ENCODE measurements around the gene NAALADL2.
"Not testable (repeated sequence)": the region's sequence is repeated elsewhere in the genome, so short reads cannot be mapped to it uniquely, and the experiment has no call there.

The NAALADL2 gene

DNA sequence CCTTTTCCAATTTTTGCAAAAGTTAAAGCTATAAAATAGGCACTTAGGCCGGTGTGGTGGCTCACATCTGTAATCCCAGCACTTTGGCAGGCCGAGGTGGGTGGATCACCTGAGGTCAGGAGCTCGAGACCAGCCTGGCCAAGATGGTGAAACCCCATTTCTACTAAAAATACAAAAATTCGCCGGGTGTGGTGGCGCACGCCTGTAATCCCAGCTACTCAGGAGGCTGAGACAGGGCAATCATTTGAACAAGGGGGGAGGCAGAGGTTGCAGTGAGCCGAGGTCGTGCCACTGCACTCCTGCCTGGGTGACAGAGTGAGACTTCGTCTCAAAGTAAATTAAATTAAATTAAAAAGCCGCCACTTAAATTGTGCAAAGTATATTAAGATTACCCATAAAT is 412.3 kb downstream of the NAALADL2 start:
- not testable (repeated sequence) for DNase-seq

DNA sequence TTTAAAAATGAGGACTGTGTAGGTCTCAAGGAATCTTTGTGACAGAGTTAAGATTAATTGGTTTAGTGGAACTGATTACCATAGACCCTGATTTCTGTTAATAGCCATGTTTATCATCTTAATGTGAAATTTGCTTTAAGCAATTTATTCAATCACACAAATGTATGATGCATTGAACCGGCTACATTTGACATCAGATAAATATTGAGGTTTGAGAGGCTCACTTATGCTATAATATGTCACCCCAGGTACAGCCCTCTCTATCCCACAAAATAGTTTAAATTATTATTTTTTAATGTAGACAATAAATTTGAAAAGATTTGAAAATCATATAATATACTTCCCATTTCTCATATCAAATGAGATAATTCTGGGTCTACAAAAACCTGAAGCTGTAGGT is 413.3 kb downstream of the NAALADL2 start:
- no peak for DNase-seq

GRCh38 chr3:175273573-175273972 is 414.4 kb downstream of the NAALADL2 start:
- DNase-seq: no peak

DNA sequence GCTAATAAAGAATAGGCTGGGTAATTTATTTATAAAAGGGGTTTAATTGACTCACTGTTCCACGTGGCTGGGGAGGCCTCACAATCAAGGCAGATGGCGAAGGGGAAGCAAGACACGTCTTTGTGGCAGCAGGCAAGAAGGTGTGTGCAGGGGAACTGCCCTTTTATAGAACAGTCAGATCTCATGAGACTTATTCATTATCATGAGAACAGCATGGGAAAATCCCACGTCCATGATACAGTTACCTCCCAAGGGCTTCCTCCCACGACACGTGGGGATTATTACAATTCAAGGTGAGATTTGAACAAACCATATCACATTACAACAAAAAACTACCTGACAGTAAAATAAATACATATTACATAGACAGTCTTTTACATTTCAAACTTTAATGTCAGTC is 414.9 kb downstream of the NAALADL2 start:
- DNase-seq: no peak

- no peak for DNase-seq
These were observed 415.5 kb downstream of the NAALADL2 start for GRCh38 chr3:175274474-175275218.

DNA sequence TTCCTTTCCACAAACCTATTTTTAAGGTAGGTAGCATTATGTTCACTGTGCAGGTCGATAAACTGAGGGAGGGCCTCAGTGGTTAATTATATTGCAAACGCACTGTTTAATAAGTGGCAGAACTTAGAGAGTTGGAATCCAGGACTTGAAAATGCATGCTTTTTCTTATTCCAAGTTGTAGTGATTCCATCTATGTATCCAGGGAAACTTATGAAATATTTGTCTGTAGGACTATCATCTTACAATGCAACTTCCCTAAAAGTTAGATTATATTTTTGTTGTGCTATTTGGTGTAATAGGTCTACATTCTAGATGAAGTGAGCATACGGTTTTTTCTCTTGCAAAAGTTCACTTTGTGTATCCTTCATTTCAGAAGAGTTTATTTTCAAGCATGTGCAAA is 419.5 kb downstream of the NAALADL2 start:
- DNase-seq: no peak

GRCh38 chr3:175279457-175279856 is 420.3 kb downstream of the NAALADL2 start:
- no peak for DNase-seq

GRCh38 chr3:175279911-175280310 is 420.8 kb downstream of the NAALADL2 start:
- no peak for DNase-seq

DNA sequence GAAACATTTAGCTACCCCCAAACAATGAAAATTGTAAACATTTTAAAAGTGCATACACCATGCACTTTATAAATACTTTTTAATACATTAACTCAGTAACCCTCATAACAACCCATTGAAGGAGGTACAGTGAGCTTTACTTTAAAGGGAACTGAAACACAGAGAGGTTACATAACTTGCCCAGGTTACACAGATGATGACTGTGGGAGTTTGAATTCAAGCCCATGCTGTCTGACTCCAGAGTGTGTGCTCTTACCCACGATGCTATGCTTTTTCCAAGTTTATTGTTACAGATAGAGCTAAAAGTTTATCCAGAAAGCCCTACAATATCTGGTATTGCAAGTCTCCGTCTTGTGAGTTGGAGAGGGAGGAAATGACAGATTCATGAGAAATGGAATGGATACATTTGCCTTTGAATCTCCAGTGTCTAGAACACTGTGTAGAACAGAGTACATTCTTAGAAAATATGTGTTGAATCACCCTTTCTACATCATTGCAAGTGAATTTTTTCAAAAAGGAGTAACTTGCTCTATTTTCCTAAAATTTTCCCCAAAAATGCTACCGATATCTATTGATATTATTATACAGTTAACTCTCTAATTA is 428.3 kb downstream of the NAALADL2 start:
- no peak for DNase-seq

GRCh38 chr3:175288621-175289020 is 429.5 kb downstream of the NAALADL2 start:
- no peak for DNase-seq

DNA sequence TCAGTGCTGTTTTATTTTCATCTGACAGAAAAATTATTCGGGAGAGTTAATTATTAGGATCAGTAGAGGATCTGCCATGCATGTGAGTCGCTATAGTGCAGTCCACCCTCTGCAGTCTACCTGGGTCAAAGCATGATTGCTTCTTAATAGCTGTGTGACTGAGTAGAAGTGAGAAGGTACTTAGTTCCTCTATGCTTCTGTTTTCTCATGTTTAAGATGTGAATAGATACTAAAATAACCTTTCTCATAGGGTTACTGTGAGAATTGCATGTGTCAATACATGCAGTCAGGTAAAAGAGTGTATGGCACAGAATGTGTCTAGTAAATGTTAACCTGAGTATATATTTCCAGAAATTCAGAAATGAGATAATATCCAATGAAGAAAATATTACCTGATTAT is 435.7 kb downstream of the NAALADL2 start:
- DNase-seq: no peak

DNA sequence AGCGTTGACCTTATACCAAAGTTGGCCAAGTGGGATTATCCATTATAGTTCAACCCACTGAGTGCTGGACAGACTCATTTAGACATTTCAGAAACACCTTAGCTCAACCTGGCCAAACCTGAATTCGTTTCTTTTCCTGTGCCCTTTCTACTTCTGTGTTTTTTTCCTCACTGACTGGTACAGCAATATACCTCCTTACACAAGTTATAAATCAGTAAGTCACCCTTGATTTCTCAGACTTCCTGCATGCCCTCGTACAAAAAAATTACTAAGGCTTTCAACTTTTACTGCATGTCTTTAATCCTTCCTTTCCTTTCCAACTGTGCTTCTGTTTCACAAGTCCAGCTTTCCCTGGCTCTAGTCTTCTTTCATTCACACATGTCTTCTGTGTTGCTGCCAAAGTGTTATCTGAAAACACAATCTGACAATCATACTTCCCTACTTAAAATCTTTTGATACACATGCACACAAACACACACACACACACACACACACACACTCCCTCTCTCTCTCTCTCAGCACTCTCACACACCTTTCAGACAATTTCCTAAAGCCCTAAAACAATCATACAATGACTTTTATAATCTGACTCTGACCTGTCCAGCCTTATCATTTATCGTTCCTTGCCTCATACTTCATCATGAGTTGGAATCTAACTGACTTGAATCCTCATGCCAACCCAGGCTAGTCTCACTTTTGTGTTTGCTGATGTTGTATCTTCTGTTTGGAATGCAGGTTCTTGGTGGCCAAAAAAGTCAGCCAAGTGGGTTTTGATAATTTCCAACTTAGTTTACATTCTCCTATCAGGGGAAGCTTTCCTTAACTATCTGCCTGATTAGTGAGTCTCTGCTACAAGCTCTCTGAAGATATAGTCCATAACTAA is 436.4 kb downstream of the NAALADL2 start:
- DNase-seq: no peak

DNA sequence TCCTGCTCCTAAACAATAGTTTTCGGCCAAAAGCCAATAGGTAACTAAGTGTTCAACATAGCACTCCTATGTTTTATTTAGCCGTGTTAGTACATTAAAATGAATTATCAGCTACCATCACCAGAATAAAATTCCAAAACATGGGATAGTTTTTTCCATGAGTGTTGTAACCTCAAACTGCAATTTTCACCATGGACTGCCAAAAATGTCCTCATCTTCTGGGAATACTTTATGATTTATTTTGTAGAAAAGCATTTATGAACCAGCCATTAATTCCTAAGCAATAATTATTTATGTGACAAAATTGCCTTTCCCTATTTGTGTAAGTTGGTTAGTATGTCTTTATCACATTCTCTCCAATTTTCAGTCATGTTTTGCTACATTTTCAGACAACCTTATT is 438.1 kb downstream of the NAALADL2 start:
- DNase-seq: no peak

DNA sequence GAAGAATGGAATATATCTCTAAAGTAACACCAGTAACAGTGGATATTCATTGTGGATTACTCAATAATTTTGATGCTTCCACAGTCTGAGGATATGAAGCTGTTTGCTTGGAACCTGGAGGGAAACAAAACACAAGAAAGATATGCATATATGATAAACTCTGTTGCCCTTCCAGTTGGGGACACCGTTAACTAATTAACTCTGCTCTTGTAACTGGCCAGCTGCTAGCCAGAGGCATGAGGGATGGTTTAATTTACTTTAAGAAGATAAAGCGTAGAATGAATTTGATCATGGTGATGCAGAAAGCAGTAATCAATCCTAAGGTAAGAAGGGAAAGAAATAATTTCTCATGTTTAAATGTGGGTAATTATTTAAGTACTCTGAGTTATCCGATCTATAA is 442.6 kb downstream of the NAALADL2 start:
- no peak for DNase-seq

DNA sequence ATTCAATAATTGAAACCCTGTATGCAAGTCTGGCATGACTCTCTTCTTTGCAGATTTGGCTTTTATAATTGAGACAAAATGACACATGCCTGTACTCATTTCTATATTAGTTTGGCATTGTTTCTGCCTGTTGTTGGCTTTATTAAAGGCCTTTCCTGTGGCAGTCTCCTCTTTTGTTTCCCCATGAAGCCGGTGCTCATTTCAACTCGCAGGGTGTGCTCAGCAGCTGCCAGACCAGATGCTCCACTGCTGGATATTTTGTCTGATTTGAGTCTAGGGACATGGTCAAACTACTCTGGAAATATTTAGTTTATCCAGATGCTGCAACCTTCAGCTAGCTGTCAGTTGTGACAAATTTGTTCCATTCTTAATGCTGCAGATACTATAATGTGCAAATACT is 445.3 kb downstream of the NAALADL2 start:
- no peak for DNase-seq

- DNase-seq: no peak
These were observed 448.5 kb downstream of the NAALADL2 start for GRCh38 chr3:175307642-175308041.

DNA sequence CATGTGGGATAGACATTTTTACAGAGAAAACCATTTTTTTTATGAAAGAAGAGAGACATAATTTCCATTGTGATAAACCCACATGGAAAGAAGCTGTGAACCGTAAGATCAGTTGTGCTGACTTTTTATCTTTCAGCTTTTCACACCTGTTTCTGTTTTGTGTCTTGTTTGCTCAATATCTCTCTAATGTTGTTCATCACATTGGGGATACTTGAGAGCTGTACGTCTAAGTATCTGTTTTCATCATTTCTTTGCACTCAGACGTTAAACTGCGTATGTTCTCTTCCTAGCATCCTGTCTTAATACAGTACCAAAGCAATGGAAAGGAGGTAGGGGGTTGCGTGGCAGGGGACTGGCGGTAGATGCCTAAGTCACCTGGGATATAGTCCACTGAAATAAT is 449.0 kb downstream of the NAALADL2 start:
- no peak for DNase-seq

GRCh38 chr3:175310046-175310445 is 450.9 kb downstream of the NAALADL2 start:
- no peak for DNase-seq

DNA sequence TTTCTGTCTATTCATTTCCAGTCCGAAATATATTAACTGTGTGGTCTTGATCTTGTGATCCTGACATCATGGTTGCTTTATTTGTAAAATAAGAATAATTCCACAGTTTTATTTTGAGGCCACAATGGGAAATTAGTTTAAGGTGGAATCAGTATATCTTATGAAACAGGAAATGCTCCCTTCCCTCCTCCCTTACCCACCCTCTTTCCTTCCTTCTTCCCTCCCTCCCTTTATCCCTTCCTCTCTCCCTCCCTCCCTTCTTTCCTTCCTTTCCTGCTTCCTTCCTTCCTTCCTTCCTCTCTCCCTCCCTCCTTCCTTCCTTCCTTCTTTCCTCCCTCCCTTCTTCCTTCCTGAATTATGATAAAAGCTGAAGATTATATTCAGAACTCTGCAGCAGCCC is 452.3 kb downstream of the NAALADL2 start:
- no peak for DNase-seq

DNA sequence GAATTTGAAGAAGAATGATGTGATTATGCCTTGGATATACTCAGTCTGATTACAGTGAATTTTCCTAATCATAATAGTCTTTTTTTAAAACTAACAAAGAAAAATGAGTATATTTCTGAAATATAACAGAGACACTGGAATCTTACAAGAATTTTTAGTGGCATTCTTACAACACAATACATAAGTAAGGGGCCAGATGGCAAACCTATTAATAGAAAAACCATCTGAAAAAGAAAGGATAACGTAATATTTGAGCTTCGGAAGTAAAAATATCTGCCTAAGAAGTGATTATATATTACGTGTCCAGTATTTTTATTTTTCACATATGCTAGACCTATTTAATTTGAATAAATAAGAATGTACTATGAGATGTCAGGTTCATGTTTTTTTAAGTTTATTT is 452.8 kb downstream of the NAALADL2 start:
- DNase-seq: no peak

DNA sequence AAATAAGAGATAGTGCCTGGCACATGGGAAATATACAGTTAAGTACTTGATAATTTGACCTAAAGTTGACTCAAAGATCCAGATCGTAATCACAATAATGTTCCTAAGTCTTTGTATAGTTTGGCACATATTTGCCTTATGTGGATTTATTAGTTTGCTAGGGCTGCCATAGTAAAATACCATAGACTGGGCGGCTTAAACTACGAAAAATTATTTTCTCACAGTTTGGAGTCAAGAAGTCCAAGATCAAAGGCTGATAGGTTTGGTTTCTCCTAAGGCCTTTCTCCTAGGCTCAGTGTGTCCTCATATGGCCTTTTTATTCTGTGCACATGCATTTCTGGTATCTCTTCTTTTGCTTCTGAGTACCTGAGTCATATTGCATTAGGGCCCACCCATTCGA is 453.7 kb downstream of the NAALADL2 start:
- DNase-seq: no peak

DNA sequence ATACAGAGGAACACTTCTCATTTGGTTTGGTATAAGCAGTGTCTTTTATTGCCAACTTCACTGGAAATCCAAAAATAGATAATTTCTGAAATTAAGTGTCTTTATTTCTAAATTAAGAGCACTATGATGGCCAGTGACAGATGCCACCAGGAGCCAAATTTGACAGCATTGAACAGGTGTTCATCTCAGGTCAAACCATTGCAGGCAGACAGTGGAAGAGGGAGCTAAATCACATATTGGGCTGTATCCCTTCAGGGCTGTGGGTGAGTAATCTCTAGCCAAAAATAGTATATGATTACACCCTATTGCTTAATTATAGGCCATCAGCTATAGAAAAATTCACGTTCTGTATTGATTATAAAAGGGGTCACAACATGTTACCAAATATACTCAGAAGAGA is 457.7 kb downstream of the NAALADL2 start:
- DNase-seq: no peak

DNA sequence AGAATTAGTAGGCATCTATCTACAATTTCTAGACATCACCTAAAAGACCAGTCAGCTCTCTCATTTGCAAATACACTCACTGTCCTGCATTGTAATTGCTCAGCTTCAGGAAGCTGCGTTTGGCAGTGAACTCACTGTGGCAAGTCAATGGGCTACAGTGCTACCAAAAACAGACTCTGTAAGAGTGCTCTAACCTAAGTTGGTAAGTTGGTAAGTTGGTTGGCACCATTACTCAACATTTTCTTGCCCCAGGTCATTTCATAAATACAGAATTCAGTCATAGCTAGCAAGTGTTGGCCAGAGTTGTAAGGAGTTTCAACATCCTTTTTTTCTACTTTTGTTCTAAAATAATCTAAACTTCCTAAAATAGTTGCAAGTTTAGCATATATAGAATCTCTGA is 466.3 kb downstream of the NAALADL2 start:
- DNase-seq: no peak

GRCh38 chr3:175326041-175326440 is 466.9 kb downstream of the NAALADL2 start:
- DNase-seq: no peak
